ENCODE results near the gene FRS2. TPM values are rescaled to one million over a fixed set of nuclear protein-coding genes. Genes with fewer than 3 reads are reported as not detected.

Gene FRS2
- total RNA-seq, 4 donors from 2014 or later = 39.9 to 70.6 (median 59.1) TPM

DNA sequence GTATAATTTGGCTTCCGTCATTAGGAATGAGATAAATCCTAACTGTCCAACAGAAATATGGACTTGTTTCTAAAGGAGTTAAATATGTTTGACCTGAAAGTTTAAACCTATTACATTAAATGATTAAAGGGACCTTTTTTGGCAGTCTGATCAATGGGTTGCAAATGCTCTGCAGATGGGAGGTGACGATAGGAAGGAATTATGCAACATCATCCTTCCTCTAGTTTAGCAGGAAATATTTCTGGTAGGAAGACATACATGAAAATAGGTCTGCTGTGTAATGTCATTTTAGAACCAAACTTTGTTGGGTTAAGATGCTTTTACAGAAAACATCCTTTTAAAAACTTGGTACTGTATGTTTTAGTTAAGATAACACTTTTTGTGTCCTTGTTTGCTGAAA is 137.9 kb downstream of the FRS2 start:
- 53 to 59% methylated on average over 2 of the region's 2 CpGs for WGBS, 2 donors (ENCODE audit: low coverage in 1 of 2)
- H3K27ac ChIP-seq = no peak overlapping the region

DNA sequence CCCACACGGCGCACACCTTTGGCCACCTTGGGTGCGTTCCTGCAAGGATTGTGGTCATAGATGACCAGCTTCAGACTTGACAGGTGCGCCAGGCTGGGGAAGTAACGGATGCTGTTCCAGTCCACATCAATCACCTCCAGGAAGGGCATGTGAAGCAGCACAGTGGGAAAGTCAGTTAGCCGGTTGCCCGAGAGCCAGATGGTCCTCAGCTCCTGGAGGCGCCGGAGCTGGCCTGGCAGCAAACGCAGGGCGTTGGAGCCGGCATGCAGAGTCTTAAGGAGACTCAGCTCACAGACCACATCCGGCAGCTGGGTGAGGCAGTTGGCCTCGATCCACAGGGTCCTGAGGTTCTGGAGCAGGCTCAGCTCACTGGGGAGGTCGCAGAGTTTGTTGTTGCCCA is 139.9 kb downstream of the FRS2 start:
- Histone ChIP-seq H3K27ac (no peak overlapping the region), H3K9me3 (no peaks in the 10 kb centered on the region), H3K4me1 (no peaks in the 10 kb centered on the region), H3K4me3 (no peak overlapping the region), H3K36me3 (no peaks in the 10 kb centered on the region), H3K27me3 (no peaks in the 10 kb centered on the region)
- WGBS, 2 donors (ENCODE audit: low coverage in 1 of 2) = 90 to 100% methylated on average over 3 to 4 of the region's 15 CpGs
- TF ChIP-seq POLR2AphosphoS5 (IDR thresholded peaks at IDR 0.05) = no peak
- TF ChIP-seq, protein P1, sequence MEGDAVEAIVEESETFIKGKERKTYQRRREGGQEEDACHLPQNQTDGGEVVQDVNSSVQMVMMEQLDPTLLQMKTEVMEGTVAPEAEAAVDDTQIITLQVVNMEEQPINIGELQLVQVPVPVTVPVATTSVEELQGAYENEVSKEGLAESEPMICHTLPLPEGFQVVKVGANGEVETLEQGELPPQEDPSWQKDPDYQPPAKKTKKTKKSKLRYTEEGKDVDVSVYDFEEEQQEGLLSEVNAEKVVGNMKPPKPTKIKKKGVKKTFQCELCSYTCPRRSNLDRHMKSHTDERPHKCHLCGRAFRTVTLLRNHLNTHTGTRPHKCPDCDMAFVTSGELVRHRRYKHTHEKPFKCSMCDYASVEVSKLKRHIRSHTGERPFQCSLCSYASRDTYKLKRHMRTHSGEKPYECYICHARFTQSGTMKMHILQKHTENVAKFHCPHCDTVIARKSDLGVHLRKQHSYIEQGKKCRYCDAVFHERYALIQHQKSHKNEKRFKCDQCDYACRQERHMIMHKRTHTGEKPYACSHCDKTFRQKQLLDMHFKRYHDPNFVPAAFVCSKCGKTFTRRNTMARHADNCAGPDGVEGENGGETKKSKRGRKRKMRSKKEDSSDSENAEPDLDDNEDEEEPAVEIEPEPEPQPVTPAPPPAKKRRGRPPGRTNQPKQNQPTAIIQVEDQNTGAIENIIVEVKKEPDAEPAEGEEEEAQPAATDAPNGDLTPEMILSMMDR (IDR thresholded peaks at IDR 0.05) = no peak
- TF ChIP-seq EP300 (IDR thresholded peaks at IDR 0.05) = no peak
- no peak for TF ChIP-seq POLR2A (IDR thresholded peaks at IDR 0.05)
- ATAC-seq = no peak

More for the DNA sequence above, 137.9 kb downstream of the FRS2 start:
- Histone ChIP-seq H3K27me3 (no peaks in the 10 kb centered on the region), H3K4me1 (no peaks in the 10 kb centered on the region), H3K9me3 (no peaks in the 10 kb centered on the region), H3K36me3 (peaks cover 2 to 6% of the 10 kb centered on the region in 2 donors), H3K4me3 (no peak overlapping the region)
- no peak for ATAC-seq
- TF ChIP-seq POLR2AphosphoS5 (IDR thresholded peaks at IDR 0.05) (no peak), EP300 (IDR thresholded peaks at IDR 0.05) (no peak), POLR2A (IDR thresholded peaks at IDR 0.05) (no peak)
- TF ChIP-seq, protein P1 (IDR thresholded peaks at IDR 0.05) = no peak

DNA sequence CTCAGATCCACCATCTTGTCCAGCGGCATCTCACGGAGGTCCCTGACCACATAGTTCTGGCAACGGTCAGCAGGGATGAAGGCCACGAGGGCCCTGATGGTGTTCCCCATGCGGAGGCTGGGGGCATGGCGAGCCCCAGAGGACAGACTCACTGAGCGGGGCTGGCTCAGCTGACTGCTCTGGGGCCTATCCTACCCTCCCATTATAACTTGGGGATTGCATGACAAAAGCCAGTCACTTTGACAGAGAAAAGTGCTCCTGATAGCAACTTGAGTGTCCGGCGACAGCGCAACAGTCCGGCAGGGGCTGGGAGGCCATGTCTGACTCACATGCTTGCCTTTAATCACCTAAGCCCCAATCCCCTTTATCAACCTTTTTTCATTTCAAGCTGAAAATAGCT is 140.5 kb downstream of the FRS2 start, which contains the start of gene LRRC10:
TSS of gene LRRC10 (minus strand) at position 179 of the 400 bp plus-strand sequence. CDS start at position 110, 69 bp downstream.
- no peak within 1 kb of the TSS for H3K4me3 ChIP-seq
- no peaks in the 10 kb centered on the region for H3K9me3 ChIP-seq
- H3K4me1 ChIP-seq = no peaks in the 10 kb centered on the region
- TF ChIP-seq POLR2A (IDR thresholded peaks at IDR 0.05) = no peak
- TF ChIP-seq POLR2AphosphoS5 (IDR thresholded peaks at IDR 0.05) = no peak
- TF ChIP-seq EP300 (IDR thresholded peaks at IDR 0.05) = no peak
- TF ChIP-seq, protein P1 (IDR thresholded peaks at IDR 0.05) = no peak
- no peaks in the 10 kb centered on the region for H3K27me3 ChIP-seq
- WGBS, 2 donors (ENCODE audit: low coverage in 1 of 2) = 93 to 98% methylated on average over 4 to 8 of the region's 11 CpGs
- no peaks in the 10 kb centered on the region for H3K36me3 ChIP-seq
- ATAC-seq = no peak
- H3K27ac ChIP-seq = no peak within 1 kb of the TSS

DNA sequence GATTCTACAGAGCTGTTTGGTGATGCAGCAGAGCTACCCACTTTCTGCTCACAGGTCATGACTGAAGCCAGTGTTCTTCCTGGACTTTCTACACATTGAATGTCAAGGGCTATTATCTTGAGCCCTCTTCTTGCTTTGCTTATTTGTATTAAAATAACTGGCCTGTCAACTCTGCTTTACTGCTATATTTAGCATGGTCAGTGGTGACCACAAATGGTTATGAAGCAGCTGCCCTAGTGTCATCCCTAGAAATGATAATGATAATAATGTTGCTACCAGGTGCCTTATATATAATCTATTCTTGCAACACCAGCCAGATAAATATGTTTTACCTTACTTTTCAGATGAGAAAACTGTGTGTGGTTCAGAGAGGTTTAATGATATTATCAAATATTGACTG is 143.2 kb downstream of the FRS2 start:
- H3K9me3 ChIP-seq = no peaks in the 10 kb centered on the region
- no peak for ATAC-seq
- no peak overlapping the region for H3K4me3 ChIP-seq
- TF ChIP-seq, protein P1 (IDR thresholded peaks at IDR 0.05) = no peak
- TF ChIP-seq EP300 (IDR thresholded peaks at IDR 0.05) (no peak), POLR2A (IDR thresholded peaks at IDR 0.05) (no peak), POLR2AphosphoS5 (IDR thresholded peaks at IDR 0.05) (no peak)
- no peaks in the 10 kb centered on the region for H3K4me1 ChIP-seq
- no peaks in the 10 kb centered on the region for H3K27me3 ChIP-seq
- H3K36me3 ChIP-seq = no peaks in the 10 kb centered on the region
- no peak overlapping the region for H3K27ac ChIP-seq

DNA sequence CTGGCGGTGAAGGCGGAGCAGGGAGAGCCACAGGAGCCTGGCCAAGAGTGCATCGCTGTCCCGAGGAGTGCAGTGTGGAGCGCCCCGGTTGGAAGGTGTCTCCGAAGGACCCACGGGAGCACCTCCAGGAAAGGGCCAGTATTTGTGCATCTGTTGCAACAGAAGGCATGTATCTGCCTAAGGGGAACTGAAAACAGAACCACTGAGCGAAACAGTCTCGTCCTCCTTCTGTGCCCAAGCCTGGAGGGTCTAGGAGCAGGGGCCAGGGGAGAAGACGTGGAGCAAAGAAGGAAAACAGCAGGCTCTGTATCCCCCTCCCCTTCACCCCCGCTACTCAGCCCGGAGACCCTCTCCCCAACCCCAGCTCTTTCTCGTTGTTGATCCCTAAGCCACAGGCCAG is 145.8 kb downstream of the FRS2 start:
- no peak for ATAC-seq
- no peaks in the 10 kb centered on the region for H3K9me3 ChIP-seq
- H3K27ac ChIP-seq = no peak overlapping the region
- no peaks in the 10 kb centered on the region for H3K36me3 ChIP-seq
- H3K27me3 ChIP-seq = no peaks in the 10 kb centered on the region
- TF ChIP-seq, protein P1 (IDR thresholded peaks at IDR 0.05) = no peak
- TF ChIP-seq POLR2A (IDR thresholded peaks at IDR 0.05) = no peak
- TF ChIP-seq EP300 (IDR thresholded peaks at IDR 0.05) = no peak
- TF ChIP-seq POLR2AphosphoS5 (IDR thresholded peaks at IDR 0.05) = no peak
- no peaks in the 10 kb centered on the region for H3K4me1 ChIP-seq
- H3K4me3 ChIP-seq = no peak overlapping the region
- 65 to 69% methylated on average over 8 of the region's 14 CpGs for WGBS, 2 donors (ENCODE audit: low coverage in 1 of 2)

Data from gastroesophageal sphincter (tissue), 4 donors.